HL-60 (cell line): ENCODE results near the gene SENP7.

Experiments
- CTCF ChIP-seq: IDR thresholded peaks from one replicate; pipeline ENCODE4 v1.5.1; 2011; ENCODE audit warnings: low read length, control low read depth, inconsistent platforms; ENCODE audit not compliant: insufficient read depth
- GABPA ChIP-seq: IDR thresholded peaks from 2 replicates; pipeline ENCODE4 v1.6.1; 2012; ENCODE audit warnings: low read depth

- TF ChIP-seq CTCF (no peak), GABPA (no peak)
These were observed 187.4 kb downstream of the SENP7 start for GRCh38 chr3:101325393-101326134.
